ENCODE results near the gene ALDH2. TPM values are rescaled to one million over a fixed set of nuclear protein-coding genes. Genes with fewer than 3 reads are reported as not detected.

Gene ALDH2
- total and polyA plus RNA-seq, 9 of the 15 experiments (the other 6 are each of a cell fraction or from before 2014, with no cell fraction given), result 1.9 to 22.5 (median 12.2) TPM

DNA sequence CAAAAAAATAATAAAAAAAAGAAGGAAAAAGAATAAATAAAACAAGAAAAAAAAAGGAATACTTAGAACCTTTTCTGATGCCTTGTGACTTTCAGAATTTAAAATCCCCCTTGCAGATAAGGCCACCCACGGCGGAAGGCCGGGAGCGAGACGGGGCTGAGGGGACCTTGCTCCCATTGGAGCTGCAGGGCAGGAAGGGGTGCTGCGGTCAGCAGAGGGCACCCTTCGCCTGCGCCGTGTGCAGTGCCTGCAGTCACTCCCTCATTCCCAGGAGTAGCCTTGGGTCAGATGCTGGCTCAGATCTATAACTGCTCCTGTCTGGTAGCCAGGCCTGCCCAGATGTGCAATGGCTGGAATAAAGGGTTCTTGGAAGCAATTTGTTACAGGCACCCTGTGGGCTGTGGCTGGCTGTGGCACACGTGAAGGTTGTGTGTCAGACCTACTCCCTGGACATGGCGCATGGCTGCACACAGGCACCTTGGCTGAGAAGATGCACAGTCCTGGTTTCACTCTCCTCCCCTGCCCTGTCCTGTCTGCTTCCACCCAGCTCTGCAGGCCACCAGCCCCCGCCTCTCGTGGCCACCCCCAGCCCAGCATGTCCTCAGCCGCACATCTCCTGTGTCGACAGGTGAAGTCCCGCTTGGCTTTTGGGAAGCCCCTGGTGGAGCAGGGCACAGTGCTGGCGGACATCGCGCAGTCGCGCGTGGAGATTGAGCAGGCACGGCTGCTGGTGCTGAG is 13.4 kb upstream of the ALDH2 start:
- no peak overlapping the region for H3K4me3 ChIP-seq
- DNase-seq (ENCODE audit: extremely low read depth in 1 of 4, low spot score in 3 of 4) (peak; percentile 74 to 87 (median 85)), ATAC-seq (peak; percentile 97), FAIRE-seq (peak; percentile 90)
- no TSS peak for BruUV-seq (replicated peaks)
- ChIA-PET CTCF (ENCODE audit: low intra/inter-chr PET ratio) (interaction anchor here (0.6 to 2.7 kb wide), 6 partner anchors 35 to 259 kb away, joined by 3 to 43 read pairs (median 4); partner anchors contain the start of genes ACAD10, BRAP and TMEM116), POLR2A (interaction anchor here (0.6 to 2.3 kb wide), 6 partner anchors 10 to 97 kb away, joined by 3 to 9 read pairs (median 4); no protein-coding TSS in a partner anchor)
- WGBS (ENCODE audit: insufficient coverage, low coverage, missing lambda C conversion rate), result 60% methylated on average over 23 of the region's 23 CpGs
- H2AFZ ChIP-seq (ENCODE audit: low read depth, low read length), result no peak overlapping the region
- H3K36me3 ChIP-seq (ENCODE audit: control insufficient read depth, insufficient read depth, low read length), result 0 out of 3 replicates have a peak, but pooled peaks cover 4% of the 10 kb centered on the region
- intact Hi-C loops (cut with micrococcal nuclease), result loop anchor here (1.0 to 2.0 kb wide), 3 partner anchors 35 to 66 kb away; no protein-coding TSS in a partner anchor
- no peaks in the 10 kb centered on the region for H3K27me3 ChIP-seq (ENCODE audit: control insufficient read depth in 2 of 2, insufficient read depth in 2 of 2, low read length in 2 of 2)
- H3K4me1 ChIP-seq (replicated peaks in 1 of 2; ENCODE audit: control insufficient read depth in 2 of 2, insufficient read depth in 2 of 2, low read length in 2 of 2), result peaks cover 10 to 29% of the 10 kb centered on the region in 2 experiments; a peak in 3 of 5 replicates
- H3K27ac ChIP-seq (ENCODE audit: extremely low read depth, low read depth, low read length), result no peak overlapping the region
- no peak overlapping the region for H3K4me2 ChIP-seq (ENCODE audit: insufficient read depth, low read length)
- H3K79me2 ChIP-seq (ENCODE audit: control insufficient read depth, insufficient read depth, low read length), result no peaks in the 10 kb centered on the region
- no peaks in the 10 kb centered on the region for H3K9me1 ChIP-seq (ENCODE audit: control insufficient read depth, insufficient read depth, low read length)
- H3K9ac ChIP-seq (ENCODE audit: insufficient read depth in 1 of 2, low read depth in 2 of 2, low read length in 2 of 2), result no peak overlapping the region
- in situ Hi-C loops (cut with MboI), result no loop called here
- no peaks in the 10 kb centered on the region for H4K20me1 ChIP-seq (replicated peaks; ENCODE audit: control insufficient read depth, insufficient read depth, low read length)
- H3K9me3 ChIP-seq (replicated peaks; ENCODE audit: control insufficient read depth, insufficient read depth, low read depth, low read length), result no peaks in the 10 kb centered on the region
- TF ChIP-seq JUND (IDR thresholded peaks at IDR 0.05; ENCODE audit: borderline replicate concordance, low read depth, low read length) (0 out of 2 replicates have a peak, but pooled peaks have one; percentile 23), JUND (tag; IDR thresholded peaks at IDR 0.05; ENCODE audit: borderline replicate concordance, low read depth, low read length) (no peak), MYC (IDR thresholded peaks at IDR 0.05; ENCODE audit: low read depth, low read length) (peak; percentile 14; the same call in 1 of the 2 replicates), MYC (CRISPR knock-in tag; IDR thresholded peaks at IDR 0.05; ENCODE audit: borderline replicate concordance, low read depth) (no peak), CSDE1 (IDR thresholded peaks at IDR 0.05) (no peak), POLR2G (IDR thresholded peaks at IDR 0.05; ENCODE audit: low read depth, low read length) (peak; percentile 42; the same call in 1 of the 2 replicates), ARID2 (IDR thresholded peaks at IDR 0.05) (peak; percentile 91), KDM4B (IDR thresholded peaks at IDR 0.05; ENCODE audit: borderline replicate concordance in 2 of 2, low read depth in 1 of 2) (no peak)
- TF ChIP-seq, protein P1, sequence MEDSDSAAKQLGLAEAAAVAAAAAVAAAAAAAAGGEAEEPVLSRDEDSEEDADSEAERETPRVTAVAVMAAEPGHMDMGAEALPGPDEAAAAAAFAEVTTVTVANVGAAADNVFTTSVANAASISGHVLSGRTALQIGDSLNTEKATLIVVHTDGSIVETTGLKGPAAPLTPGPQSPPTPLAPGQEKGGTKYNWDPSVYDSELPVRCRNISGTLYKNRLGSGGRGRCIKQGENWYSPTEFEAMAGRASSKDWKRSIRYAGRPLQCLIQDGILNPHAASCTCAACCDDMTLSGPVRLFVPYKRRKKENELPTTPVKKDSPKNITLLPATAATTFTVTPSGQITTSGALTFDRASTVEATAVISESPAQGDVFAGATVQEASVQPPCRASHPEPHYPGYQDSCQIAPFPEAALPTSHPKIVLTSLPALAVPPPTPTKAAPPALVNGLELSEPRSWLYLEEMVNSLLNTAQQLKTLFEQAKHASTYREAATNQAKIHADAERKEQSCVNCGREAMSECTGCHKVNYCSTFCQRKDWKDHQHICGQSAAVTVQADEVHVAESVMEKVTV (CRISPR knock-in tag; IDR thresholded peaks at IDR 0.05), result peak; percentile 75
- TF ChIP-seq, protein P2, sequence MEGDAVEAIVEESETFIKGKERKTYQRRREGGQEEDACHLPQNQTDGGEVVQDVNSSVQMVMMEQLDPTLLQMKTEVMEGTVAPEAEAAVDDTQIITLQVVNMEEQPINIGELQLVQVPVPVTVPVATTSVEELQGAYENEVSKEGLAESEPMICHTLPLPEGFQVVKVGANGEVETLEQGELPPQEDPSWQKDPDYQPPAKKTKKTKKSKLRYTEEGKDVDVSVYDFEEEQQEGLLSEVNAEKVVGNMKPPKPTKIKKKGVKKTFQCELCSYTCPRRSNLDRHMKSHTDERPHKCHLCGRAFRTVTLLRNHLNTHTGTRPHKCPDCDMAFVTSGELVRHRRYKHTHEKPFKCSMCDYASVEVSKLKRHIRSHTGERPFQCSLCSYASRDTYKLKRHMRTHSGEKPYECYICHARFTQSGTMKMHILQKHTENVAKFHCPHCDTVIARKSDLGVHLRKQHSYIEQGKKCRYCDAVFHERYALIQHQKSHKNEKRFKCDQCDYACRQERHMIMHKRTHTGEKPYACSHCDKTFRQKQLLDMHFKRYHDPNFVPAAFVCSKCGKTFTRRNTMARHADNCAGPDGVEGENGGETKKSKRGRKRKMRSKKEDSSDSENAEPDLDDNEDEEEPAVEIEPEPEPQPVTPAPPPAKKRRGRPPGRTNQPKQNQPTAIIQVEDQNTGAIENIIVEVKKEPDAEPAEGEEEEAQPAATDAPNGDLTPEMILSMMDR (IDR thresholded peaks at IDR 0.05 in 2 of 3, conservative IDR thresholded peaks at IDR 0.05 in 1 of 3; ENCODE audit: insufficient read depth in 2 of 3, low read depth in 1 of 3, low read length in 3 of 3), result peak; percentile 86 to 92 (median 90)
- TF ChIP-seq, protein P3, sequence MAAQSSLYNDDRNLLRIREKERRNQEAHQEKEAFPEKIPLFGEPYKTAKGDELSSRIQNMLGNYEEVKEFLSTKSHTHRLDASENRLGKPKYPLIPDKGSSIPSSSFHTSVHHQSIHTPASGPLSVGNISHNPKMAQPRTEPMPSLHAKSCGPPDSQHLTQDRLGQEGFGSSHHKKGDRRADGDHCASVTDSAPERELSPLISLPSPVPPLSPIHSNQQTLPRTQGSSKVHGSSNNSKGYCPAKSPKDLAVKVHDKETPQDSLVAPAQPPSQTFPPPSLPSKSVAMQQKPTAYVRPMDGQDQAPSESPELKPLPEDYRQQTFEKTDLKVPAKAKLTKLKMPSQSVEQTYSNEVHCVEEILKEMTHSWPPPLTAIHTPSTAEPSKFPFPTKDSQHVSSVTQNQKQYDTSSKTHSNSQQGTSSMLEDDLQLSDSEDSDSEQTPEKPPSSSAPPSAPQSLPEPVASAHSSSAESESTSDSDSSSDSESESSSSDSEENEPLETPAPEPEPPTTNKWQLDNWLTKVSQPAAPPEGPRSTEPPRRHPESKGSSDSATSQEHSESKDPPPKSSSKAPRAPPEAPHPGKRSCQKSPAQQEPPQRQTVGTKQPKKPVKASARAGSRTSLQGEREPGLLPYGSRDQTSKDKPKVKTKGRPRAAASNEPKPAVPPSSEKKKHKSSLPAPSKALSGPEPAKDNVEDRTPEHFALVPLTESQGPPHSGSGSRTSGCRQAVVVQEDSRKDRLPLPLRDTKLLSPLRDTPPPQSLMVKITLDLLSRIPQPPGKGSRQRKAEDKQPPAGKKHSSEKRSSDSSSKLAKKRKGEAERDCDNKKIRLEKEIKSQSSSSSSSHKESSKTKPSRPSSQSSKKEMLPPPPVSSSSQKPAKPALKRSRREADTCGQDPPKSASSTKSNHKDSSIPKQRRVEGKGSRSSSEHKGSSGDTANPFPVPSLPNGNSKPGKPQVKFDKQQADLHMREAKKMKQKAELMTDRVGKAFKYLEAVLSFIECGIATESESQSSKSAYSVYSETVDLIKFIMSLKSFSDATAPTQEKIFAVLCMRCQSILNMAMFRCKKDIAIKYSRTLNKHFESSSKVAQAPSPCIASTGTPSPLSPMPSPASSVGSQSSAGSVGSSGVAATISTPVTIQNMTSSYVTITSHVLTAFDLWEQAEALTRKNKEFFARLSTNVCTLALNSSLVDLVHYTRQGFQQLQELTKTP (IDR thresholded peaks at IDR 0.05; ENCODE audit: low read depth in 1 of 2, partially characterized antibody in 2 of 2), result no peak
- TF ChIP-seq, protein P4, sequence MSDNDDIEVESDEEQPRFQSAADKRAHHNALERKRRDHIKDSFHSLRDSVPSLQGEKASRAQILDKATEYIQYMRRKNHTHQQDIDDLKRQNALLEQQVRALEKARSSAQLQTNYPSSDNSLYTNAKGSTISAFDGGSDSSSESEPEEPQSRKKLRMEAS (CRISPR knock-in tag; IDR thresholded peaks at IDR 0.05), result no peak

Data from K562 (cell line).